ENCODE data around the gene SLC5A5.
A peak's percentile ranks its signal among the peaks of the same experiment; 100 is the strongest.

Gene SLC5A5

DNA sequence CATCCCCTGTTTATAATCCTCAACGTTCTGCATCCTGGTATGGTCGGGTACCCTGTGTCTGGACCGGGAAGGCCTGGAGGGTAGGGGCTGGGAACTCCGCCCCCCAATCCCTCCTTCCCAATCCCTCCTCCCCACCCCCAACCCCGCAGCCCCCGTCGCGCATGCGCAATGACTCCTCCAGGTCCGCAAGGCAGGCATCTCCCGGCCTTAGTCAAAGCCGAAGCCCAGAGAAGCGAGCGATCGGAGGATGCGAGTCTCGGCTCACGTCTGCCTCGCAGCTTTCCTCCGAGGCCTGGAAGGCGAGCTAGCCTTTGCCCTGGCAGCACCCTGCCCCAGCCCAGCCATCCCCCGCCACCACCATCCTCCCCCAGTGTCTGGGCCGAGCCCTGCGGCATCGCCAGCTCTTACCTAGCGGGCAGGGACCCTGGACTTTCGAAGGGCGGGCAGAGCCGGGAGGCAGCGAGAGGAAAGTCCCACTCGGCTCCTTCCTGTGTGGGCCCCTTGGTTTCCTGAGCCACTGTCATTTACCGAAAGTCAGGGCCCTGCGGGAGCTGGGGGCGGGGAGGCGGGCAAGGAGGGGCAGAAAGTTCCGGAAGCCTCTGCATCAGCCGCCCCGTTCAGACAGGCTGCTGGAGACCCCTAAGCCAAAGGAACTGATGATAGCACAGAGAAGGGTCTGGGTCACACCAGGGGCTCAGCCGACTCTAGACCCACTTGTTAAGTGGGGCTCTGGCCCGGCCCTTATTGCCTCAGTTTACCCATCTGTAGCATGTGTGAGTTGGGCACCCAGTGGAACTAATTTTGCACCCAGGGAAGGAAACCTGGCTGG is 24.0 kb upstream of the SLC5A5 start, which contains the start of gene JAK3:
JAK3 (minus strand) TSS at position 445 of the 829 bp plus-strand sequence. CDS start 3,565 bp downstream, outside the sequence.
- DNase-seq = no peak

DNA sequence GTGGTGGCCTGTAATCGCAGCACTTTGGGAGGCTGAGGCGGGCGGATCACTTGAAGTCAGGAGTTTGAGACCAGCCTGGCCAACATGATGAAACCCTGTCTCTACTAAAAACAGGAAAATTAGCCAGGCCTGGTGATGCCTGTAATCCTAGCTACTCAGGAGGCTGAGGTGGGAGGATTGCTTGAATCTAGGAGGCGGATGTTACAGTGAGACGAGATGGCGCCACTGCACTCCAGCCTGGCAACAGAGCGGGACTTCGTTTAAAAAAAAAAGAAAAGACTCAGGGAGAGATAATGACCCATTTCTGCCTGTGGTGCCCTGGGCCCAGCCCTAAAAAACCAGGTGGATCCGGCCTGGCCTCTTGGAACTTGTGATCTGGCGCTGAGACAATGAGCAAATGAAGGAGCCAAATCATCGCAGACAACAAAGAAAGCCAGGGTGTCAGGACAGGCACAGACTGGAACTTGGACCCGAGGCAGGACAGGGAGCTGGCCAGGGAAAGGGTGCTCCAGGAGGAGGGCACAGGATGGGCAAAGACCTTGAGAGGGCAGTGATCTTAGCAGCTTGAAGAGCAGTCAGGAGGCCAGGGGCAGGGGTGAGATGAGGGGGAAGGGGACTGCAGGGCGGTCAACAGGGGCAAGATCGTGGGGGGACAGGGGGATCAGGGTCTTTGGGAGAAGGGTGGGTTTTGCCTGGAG is 23.0 kb upstream of the SLC5A5 start:
- DNase-seq = no peak

DNA sequence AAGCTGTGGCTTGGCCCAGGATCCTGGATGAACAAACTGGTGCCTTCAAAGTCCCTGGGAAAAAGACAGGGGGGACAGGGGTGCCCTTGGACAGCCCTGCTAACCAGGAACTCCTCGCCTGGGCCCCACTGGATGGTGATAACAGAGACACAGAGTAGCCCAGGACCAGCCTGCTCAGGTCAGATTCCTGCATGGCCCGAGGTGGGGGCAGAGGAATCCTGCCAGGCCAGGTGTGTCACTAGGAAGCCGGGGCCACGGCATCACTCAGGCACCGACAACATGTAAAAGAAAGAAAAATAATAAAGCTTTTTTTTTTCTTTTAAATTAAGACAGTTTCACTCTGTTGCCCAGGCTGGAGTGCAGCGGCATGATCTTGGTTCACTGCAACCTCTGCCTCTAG is 17.7 kb upstream of the SLC5A5 start:
- DNase-seq = no peak

DNA sequence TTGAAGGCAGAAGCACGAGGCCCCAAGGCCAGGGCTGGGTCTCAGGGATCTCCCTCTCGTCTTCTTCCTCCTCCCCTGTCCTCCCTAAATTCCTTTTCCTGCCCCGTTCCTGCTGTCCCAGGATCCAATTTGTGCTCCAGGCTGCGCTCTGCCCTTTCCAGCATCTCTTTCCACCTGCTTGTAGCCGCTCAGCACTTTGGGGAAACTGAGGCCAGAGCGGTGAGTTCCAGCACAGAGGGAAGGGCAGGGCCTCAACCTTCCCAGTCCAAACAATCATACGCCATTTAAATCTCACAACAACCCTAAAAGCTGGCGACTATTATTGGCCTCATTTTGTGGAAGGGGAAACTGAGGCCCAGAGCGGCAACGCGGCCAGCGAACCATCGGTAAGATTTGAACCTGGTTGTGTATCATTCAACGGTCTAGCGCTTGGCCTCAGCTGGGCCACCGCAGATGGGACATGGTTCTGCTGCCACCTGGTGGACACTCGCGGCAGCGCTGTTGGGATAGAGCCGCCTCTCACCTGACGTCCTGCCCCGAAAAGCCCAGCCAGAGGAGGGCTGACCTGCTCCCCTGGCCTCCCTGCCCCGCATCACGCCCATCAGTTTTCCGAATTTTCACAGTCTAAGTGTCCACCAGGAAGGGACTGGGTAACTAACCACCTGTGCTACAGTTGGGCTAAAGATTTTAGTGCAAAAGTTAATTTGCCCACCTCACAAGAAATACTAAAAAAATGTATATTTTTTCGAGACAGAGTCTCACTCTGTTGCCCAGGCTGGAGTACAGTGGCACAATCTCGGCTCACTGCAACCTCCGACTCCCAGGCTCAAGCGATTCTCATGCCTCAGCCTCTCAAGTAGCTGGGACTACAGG is 16.2 kb upstream of the SLC5A5 start:
- peak; percentile 18 for DNase-seq

DNA sequence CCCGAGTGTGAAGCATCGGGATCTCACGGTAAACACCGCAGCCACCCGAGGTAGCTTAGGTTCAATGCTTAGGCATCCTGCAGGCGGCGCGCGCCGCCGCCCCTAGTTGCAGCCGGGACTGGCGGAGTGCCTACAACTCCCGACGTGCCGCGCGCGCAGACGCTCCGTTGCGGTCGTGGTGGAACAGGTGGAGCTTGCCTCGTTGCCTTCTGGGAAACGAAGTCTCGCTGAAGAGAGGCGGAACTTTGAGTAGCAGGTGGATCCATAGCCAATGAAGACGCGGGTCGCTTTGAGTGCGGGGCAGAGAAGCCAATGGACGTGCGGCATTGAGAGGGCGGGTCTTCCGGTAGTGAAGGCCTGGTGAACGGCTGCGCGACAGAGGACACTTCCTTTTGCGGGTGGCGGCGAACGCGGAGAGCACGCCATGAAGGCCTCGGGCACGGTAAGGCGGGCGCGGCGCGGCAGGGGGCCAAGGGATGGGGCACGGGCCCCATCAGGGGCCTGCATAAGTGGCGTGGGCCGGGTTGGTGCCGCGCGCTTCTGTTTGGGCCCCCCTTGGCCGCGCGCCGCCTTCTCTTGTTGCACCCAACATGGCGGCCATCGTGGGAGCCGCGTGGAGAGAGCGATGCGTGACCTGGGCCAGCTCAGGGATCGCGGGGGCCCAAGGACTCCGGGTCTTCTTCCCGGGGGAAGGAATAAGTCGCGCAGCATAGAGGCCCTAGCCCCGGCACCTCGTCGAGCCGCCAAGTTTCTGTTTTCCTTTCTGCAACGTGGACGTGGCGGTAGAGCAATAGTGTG is 12.0 kb upstream of the SLC5A5 start, which contains the start of gene RPL18A:
RPL18A (plus strand) TSS at position 378 of the 798 bp plus-strand sequence; CDS start at position 425, 47 bp downstream.
- peak; percentile 97 for DNase-seq

DNA sequence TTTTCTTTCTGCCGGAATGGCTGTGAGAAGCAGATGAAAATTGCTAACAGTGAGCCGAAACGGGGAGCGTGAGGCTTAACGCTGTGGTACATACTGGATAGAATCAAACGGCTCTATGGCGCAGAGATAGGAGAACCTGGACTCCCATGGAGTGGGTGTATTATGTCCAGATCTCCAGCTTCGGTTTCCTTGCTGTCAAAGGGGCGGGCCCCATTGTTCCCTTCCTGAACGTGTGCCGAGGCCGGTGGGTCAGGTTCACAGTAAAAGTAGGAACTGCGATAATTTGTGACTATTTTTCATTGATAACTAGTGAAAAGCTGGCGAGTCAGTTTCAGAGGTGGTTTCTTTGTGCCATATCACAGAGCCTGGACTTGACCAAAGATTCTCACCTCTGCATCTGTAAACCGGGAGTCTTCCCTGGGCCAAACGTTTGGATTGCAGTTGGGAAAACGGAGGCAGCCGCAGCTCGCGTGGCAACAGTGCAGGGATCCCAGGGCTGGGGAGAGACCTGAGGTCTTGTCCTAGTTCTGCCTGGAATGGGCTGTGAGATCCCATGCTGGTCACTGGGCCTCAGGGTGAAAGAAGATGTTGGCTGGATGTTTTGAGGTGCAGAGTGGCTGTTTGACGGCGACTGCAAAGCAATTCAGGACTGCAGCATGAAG is 11.3 kb upstream of the SLC5A5 start:
- DNase-seq = no peak

DNA sequence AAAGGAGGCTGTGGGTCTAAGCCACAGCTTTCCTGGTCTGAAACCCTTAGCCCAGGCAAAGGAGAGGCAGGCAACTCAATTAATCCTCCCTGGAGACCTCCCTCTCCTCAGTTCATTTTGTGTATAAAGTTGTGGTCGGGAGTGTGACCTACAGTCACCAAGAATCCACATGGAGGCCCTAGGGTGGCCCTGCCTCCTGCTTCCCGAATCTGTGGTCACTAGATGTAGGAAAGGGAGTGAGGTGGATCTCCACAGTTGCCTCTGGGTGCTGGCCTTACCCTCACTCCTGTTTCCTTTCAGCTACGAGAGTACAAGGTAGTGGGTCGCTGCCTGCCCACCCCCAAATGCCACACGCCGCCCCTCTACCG is 10.8 kb upstream of the SLC5A5 start:
- no peak for DNase-seq

DNA sequence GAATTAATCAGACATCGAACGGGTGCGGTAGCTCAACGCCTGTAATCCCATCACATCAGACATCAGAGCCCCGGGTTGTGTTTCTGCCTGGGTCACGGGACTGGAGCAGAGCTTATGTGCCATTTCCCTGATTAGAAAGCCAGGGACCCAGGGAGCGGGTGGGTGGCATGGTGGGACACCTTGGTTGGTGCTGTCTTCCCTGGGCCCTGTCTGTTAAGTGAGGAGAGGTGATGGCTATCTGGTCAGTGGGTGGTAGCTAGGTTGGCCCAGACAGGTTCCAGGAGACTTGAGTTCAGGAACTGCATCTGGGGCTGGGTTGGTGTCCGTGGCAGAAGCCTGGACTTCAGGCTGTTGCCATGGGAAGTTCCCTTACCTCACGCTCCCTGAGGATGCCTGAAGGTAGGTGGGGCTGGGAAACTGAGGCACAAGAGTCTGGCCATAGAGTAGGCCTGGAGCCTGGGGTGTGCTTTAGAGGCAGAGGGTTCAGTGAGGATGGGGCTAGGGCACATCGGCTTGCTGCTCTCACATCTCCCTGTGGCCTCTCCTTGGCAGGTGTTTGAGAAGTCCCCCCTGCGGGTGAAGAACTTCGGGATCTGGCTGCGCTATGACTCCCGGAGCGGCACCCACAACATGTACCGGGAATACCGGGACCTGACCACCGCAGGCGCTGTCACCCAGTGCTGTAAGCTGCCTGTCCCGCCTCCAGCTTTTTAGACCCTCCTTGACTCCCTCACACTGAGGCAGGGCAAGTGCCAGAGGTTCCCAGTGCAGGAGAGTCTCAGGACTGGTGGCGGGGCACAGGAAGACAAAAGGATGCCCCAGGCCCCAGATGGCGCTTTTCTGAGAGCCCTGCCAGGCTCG is 10.0 kb upstream of the SLC5A5 start:
- no peak for DNase-seq

DNA sequence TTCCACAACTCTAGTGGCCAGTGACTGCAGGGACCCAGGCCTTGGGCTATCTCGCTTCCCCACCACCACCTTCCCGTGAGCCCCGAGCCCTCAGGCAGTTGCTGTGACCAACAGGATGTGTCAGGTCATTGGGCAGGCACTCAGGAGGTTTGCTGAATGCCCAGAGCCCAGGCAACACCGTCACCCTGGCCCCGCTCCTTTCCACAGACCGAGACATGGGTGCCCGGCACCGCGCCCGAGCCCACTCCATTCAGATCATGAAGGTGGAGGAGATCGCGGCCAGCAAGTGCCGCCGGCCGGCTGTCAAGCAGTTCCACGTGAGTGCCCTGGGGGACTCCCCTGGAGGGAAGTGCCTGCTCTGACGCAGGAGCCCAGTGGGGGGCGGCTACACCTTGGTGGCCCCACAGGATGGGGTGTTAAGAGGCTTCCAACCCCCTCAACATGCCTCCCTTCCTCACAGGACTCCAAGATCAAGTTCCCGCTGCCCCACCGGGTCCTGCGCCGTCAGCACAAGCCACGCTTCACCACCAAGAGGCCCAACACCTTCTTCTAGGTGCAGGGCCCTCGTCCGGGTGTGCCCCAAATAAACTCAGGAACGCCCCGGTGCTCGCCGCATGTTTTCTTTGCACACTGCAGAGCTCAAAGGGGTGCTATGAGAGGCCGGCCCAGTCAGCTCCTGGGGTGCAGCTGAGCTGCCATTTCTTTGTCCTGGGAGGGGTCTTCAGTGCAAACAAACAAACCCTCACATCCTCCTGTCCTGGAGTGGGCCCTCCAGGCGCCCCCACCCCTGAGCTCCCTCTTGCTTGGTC is 8.8 kb upstream of the SLC5A5 start:
- no peak for DNase-seq

DNA sequence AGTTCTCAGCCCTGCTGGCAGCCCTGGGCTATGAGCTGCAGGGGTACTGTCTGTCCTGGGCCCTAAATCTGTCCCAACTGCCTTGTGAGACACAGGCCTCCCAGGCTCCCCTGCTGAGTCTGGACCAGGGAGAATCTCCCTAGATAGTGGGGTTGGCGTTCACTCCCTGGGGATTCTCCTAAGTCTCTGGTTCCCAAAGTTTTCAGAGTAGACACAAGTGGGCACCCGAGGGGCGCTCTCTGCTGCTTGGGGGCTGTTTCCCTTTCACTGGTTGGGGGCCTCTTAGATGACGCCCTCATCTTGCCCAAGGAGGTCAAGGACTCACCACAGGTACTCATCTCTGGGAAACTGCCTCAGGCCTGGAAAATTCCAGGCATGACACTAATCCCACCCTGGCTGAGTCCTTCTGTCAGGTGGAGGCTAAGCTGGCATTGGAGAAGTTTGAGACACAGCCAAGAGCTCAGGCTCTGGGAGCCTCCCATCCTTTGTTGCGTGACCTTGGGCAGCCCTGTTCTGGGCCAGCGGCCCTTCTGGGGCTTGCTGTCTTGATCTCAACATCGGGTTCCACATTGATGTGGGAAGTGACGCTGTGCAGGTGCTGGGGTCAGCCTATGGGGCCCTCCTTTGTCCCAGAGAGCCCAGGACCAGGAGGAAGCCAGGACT is 8.1 kb upstream of the SLC5A5 start:
- DNase-seq = no peak

DNA sequence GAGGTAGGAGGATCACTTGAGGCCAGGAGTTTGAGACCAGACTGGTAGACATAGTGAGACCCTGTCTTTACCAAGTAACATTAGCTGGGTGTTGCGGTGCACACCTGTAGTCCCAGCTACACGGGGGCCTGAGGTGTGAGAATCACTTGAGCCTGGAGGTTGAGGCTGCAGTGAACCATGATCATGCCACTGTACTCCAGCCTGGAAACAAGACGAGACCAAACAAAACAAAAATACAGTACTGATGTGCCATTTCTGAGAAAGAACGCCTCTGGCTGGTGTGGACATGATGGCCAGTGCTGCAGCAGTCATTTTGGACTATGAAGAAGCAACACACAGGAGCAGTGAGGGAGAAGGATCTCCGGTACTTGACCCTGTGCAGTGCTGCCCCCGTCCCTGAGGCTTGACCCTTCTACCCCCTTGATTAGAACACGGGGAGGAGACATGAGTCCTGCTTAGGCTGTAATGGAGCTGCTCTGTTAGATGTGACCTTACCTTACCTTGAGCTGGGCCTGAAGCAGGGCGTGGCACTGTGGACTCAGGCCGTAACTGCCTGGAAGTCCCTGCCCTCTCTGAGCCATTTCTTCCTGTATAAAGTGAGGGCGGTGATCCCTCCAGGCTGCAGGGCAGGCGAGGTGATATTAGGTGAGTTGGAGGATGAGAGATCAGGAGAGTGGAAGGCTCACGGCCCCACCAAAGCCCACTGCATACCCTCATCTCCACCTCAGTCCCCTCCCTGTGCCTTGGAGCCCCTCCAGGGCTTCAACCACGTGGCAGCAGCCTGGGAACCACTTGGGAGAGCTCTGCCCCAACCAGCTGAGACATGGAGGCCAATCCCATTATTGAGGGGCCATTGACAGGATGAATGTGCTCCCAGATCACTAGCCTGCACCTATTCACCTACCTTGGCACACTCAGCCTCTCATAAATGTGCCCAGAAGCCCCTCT is 6.1 kb upstream of the SLC5A5 start:
- no peak for DNase-seq

DNA sequence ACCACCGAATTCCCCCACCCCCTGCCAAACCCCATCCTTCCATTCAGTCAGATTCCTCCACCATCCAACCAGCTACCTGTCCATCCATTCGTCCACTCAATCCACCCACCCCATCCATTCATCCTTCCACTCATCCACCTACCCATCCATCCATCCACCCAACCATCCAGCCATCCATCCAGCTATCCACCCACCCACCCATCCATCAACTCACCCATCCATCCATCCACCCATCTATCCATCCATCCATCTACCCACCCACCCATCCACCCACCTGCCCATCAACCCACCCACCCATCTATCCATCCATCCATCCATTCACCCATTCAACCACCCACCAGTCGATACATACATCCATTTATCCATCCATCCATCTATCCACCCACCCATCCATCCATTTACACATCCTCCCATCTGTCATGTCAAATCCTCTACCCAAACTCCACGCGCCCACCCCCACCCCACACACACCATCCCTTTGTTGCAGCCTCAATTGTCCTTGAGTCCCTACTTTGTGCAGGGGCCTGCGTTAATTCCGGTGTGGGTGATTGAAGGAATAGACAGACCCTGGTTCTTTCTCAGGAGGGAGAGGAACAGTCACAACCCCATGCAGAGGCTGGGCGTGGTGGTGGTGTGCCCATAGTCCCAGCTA is 5.3 kb upstream of the SLC5A5 start:
- no peak for DNase-seq

DNA sequence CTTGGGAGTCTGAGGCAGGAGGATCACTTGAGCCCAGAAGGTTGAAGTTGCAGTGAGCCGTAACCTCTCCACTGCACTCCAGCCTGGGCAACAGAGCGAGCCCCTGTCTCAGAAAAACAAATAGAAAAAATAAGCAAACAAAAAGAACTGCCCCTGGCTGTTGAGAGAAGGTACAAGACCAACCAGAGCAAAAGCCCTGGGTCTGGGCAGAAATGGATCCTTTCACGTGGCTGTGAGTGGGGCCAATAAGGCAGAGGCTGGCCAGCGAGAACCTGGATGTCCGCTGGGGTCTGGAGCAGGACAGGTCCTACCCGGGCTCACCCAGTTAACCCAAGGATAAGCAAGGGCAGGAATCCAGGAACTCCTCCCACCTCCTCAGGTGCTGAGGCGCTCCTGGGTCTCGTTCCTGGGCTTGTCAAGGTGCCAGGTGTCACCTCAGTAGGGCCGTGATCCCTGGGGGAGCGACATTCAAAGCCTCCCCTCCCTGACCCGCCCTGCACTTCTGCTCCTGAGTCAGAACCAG is 4.7 kb upstream of the SLC5A5 start:
- DNase-seq = no peak

DNA sequence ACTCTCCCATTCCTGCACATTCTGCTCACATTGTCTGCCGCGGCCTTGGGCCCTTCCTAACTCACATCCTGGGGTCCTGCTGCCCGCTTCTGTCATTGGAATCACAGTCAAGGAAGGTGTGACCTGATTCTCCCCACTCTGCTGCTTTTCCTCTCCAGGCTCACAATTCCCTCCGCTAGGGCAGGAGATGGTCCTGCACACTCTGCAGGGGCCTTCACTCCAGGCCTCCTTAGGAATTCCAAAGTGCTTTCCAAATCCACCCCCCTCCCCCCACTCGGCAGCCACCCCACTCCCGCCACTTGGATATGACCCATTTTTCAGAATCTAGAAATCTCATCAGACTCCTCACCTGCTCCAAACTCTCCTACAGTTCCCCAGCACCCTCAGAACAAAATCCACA is 3.1 kb upstream of the SLC5A5 start:
- no peak for DNase-seq

DNA sequence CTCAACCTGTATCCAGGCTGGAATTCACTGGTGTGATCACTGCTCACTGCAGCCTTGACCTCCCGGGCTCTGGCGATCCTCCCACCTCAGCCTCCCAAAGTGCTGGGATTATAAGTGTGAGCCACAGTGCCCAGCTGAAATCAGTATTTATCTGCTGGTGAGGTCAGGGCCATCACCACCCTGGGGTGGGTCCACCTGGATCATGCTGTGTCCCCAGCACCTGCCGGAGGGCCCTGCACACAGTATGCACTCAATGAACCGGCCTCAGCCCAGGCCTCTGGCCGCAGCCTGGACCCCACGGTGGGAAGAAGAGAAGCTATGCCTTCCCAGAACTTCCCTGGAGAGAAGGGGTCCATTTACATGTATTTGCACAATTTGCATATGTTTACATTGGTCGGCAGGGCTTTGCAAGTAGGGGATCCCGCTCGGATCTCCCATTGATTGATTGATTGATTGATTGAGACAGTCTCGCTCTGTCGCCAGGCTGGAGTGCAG is 2.6 kb upstream of the SLC5A5 start:
- no peak for DNase-seq

DNA sequence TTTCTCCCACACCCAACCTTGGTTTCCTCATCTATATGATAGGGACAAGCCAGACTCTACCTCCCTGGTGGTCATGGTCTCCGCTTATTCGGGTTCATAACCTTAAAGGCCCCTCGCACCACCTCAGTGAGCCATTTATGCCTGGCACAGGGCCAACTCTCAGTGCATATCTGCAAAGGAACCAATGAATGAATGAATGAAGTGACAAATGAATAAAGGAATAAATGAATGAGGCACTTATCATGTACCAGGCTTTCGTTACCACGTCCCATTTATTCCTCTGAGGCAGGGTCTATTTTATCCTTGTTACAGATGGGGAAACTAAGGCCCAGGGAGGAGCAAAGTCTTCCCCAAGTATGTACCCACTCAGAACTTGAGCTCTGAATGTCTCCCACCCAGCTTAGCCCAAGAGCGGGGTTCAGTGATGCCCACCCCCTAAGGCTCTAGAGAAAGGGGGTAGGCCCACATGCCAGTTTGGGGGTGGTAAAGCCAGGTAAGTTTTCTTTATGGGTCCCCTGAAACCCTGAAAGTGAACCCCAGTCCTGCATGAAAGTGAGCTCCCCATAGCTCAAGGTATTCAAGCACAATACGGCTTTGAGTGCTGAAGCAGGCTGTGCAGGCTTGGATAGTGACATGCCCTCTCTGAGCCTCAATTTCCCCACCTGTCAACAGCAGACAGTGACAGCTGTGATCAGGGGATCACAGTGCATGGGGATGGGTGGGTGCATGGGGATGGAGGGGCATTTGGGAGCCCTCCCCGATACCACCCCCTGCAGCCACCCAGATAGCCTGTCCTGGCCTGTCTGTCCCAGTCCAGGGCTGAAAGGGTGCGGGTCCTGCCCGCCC is 490 bp upstream of the SLC5A5 start:
- no peak for DNase-seq

Data from SHP77 treated with DMSO at 0.1 percent for 48 hours (cell line).